HG02870 (cell line): ENCODE results near the gene ETS1.
A peak's percentile ranks its signal among the peaks of the same experiment; 100 is the strongest.

Source experiments
- ATAC-seq: cut with Tn5 transposase; IDR thresholded peaks from one replicate; pipeline ENCODE4 v1.9.1; 2021; ENCODE audit warnings: mild to moderate bottlenecking, moderate library complexity; ENCODE audit not compliant: unreplicated experiment

Gene ETS1

GRCh38 chr11:128587415-128587814, at the start of gene ETS1:
ETS1 (minus strand) TSS chr11:128587558; CDS start chr11:128573130, 14,428 bp downstream.
- ATAC-seq, result no peak

GRCh38 chr11:128634395-128634794, 47.0 kb upstream of the ETS1 start:
- no peak for ATAC-seq

- ATAC-seq, result no peak
These were observed 46.1 kb upstream of the ETS1 start for GRCh38 chr11:128633384-128633965.

GRCh38 chr11:128632141-128632791, 44.9 kb upstream of the ETS1 start:
- no peak for ATAC-seq

- ATAC-seq, result peak; percentile 73
These were observed 43.2 kb upstream of the ETS1 start for GRCh38 chr11:128630367-128631230.

DNA sequence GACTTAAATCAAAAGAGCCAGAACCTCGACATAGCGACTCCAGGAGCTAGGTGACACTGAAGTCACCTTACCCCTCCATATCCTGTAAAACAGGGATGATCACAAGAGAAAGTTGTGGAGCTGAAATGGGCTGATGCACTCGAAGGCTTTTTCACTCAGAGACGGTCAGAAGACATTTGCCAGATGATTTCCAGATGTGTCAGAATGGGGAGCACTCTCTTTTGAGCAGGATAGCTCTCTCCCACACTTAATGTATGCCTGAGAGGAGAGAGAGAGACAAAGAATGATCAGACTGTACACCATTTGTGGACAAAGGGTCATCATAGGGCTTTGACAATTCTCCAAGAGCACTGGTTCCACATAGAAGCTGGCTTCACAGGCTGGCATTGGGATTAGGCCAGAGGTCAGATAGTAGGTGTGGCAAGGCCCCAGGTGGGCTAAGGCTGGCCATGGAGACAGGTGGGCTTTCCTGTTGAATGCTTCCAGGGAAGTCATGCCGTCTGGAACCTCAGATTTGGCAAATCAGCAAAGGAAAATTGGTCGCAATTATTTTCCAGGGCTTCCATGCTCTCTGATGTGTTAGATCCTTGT, 42.3 kb upstream of the ETS1 start:
- ATAC-seq, result no peak

DNA sequence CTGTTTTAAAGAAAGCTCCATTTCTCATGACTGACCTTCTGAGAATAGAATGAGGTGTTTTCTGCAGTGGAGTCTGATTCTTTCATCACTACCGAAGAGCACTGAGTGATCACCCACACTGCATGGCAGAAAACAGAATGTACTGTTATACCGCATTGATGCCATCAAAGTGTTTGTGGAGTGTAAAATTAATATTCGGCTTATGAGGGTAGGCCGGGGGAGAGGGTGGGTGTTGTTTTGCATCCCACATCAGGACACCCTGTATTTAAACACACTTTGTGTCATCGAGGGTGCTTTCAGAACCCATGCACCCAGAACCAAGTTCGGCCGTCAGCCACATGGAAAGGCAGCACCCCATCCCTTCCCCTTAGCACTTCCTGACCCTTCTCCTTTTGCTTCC, 41.3 kb upstream of the ETS1 start:
- ATAC-seq, result no peak

GRCh38 chr11:128628325-128628673, 40.9 kb upstream of the ETS1 start:
- no peak for ATAC-seq

DNA sequence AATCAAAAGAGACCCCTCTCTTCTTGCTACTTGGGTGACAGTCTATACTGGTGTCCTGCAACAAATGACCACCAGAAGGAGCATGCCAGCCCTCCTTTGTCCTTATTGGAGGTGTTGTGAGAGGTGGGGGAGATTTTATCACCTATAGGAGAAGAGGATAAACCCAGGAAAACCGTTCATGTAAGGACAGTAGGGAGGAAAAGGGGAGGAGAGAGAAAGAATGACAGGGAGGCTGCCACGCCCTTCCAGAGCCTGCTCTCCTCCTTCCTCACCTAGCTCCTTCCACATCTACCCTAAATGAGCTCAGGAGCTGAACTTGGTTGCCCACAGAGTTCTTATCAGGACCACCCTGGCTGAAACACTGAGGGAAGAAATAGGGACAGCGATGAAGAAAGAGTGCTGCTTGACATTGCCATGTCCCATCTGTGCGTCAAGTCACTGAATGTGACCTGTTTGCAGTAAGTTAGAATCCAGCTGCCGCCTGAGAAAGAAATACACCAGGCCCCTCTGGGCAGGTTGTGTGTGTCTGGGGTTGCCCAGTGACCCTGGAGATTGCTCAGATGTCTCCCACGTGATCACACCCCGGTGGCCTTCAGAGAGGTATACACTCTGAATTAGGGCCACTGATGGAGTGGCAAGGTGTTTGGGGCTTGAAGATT, 40.4 kb upstream of the ETS1 start:
- ATAC-seq, result no peak

GRCh38 chr11:128626913-128627665, 39.7 kb upstream of the ETS1 start:
- no peak for ATAC-seq

DNA sequence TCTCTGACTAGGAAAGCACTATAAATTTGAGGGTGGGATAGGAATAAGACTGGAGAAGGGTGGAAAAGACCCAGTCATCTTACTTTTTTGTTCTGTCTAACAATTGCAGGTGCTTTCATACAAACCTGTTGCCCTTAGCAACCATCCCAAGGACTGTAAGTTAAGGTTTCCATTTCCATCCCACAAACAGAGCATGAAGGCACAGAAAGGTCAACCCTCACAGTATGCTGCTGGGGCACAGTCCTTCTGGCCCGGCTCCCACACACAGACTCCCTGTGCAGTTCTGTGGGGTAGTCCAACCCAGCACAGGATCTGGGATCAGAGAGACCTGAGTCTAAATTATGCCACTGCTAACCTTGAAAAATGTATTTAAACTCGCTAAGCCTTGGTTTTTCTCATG, 38.4 kb upstream of the ETS1 start:
- ATAC-seq, result no peak

DNA sequence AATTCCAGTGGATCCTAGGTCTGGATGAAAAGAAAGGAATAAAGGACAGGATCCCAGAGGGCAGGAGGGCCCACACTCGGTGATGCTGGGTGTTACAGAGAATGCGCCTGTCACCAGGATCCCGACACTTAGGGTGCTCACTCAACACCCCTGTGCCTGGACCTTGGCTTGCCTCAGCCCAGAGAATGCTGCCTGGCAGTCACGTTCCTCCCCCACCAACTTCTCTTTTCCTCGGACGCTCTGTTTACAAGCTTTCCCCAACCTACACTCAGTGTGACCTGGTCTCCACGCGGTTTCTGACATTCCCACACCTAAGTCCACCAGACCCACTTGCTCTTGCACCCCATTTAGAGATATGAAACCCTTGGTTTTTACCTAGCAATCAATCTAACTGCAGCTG, 38.0 kb upstream of the ETS1 start:
- no peak for ATAC-seq

DNA sequence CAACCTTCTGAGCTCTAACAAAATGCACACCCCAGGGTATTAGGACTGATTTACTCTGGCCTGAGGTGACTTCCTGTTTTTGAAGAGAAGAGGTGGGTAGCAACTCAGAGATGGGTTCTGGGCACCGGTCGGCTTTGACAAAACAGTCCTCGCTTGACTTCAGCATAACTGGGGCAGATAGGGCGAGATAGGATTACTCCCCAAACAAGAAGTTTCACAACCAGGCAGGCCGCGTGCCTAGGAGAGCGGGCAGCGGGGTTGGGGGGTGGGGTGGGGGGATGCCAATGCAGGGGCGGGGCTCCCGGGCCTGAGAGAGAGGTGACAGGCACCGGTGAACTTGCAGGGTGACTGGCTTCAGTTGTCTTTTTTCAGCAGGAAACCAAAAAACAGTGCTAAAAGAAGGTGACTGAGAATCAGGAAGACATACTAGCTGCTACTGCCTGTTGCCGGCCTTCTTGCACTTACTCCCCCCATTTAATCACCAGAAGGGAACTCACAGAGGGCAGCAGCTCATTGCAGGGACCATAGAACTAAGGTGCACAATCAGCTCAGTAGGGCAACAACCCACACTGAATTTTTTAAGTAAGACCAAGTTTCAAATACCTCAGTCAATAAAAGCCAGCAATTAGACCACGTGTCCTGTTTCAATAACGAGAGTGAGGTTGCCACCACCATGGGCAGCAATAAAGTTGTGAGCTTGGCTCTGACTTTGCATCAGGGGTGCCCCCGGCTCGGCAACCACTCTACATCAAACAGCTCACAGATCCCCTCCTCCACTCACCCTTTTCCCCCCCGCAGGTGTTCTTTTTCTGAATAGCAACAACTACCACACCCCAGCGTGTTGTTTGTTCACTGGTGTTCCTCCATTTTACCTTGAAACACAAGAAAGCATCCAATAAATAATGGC, 37.2 kb upstream of the ETS1 start:
- ATAC-seq, result no peak

DNA sequence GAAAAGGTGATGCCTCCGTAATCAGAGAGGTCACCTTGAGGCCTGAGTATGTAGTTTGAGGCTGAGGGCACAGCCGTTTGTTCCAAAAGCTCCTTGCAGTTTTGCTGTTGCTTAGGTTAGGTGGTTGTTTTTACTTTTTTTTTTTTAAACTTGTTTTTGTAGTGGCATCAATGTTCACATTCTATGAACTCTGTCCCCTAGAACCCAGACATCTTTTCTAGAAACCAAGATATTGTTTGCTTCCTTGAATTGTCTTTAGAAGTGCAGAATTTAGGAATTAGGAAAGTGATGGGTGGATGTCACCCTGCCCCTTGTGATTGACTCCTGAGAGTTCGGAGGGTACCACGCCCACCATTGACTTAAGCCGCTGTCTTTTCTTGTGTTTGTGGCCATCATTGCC, 35.7 kb upstream of the ETS1 start:
- ATAC-seq, result no peak

DNA sequence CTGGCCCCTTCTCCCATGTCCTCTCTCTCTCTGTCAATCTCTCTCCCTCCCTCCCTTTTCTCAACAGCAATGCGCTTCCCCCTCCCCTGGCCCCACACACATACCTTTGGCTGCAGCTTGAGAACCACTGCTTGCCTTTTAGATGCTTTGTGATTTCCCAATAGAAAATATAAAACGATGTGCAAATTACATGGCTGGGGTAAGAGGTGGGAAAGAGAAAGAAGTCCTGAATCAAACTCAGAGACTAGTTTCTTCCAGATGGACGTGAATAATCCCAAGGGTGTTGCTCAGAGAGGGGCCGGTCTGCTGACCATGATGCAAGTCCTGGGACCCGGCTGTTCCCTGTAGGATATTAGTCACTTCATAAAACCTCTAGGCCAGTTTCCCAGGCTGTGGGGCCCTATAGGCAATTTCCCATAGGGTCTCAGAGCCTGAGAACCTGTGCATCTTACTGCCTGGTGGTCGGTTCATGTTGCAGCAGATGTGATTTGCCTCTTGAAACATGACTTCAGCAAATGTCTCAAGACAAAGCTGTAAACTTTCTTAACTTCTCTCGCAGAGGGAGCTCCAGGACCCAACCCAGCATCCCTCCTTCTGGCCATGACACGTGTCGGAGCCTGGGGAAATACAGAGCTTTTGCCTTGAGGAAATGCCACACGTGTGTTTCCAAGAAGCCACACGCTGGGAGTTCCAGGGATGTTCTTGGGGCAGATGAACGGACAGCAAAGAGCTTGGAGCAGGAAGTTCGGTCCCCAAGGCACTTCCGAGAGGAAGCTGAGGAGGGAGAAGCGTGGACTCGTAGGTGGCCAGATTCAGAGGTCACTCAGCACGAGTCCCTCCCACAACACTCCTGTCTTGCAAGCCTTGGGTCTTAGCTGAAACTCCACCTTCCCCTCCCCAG, 34.5 kb upstream of the ETS1 start:
- ATAC-seq, result no peak

DNA sequence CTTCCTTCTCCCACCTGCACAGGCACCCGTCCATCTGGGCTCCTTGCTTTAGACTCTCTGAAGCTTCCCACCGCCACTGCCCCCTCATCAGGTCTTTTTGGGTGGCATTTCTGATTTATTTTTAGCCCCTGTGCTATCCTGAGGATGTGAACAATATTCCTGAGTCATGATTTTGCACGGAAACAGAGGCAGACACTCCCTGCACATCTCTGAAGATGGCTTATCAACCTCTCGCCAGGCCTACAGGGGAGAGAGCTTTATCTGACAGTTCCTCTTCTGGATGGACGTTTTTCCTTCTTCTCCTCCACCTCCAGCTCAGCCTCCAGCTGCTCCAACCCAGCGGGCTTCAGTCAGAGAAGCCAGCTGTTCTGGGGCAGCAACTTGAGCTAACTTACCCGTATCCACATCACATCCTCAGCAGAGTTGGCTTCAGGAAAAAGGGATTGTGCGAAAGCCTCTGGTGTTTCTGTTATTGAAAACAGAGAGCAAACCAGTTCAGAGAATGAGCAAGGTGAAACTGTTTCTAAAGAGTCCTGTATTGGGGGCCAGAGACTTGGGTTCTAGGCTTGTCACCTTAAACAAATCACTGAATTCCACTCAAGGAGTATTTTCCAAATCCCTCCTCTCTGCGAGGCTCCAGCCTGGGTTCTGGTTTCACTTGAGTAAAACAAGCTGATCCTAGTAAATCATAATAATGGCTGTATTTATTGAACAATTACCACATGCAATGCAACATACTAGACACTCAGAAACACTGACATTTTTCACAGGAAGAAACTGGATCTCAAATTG, 33.1 kb upstream of the ETS1 start:
- ATAC-seq, result no peak

- ATAC-seq, result no peak
These were observed 32.4 kb upstream of the ETS1 start for GRCh38 chr11:128619540-128620308.
